A549 (cell line): Measurements from ENCODE around the gene MRPS15.

Source experiments
- HDAC2 ChIP-seq: fragments of 200-600 bp; sonication (generic); IDR thresholded peaks from 2 replicates; pipeline ENCODE4 v1.6.1; 2016
- HEYL ChIP-seq: fragments of 250-450 bp; sonication (Bioruptor Pico); IDR thresholded peaks from 2 replicates; pipeline ENCODE4 v1.8.0; 2021; ENCODE audit warnings: mild to moderate bottlenecking, moderate library complexity
- JUNB ChIP-seq: fragments of >200 bp; sonication (Bioruptor Twin); formaldehyde crosslinking; IDR thresholded peaks from 2 replicates; pipeline ENCODE4 v1.6.1; 2016
- MYC ChIP-seq: IDR thresholded peaks from 2 replicates; pipeline ENCODE4 v1.6.1; 2012; ENCODE audit warnings: mild to moderate bottlenecking, inconsistent platforms, low read length, improper control_type of control experiment, borderline replicate concordance
- POLR2A ChIP-seq: IDR thresholded peaks from 2 replicates; pipeline ENCODE4 v1.6.1; 2012; ENCODE audit warnings: mild to moderate bottlenecking, low read length
- SMC3 ChIP-seq: fragments of >200 bp; sonication (Bioruptor Twin); formaldehyde crosslinking; IDR thresholded peaks from 3 replicates; pipeline ENCODE4 v1.6.1; 2018; ENCODE audit warnings: inconsistent platforms
- TF ChIP-seq, protein P1 (sequence below): fragments of 250-450 bp; sonication (Bioruptor Pico); IDR thresholded peaks from 2 replicates; pipeline ENCODE4 v1.5.0; 2021; ENCODE audit warnings: mild to moderate bottlenecking, moderate library complexity, borderline replicate concordance
- TF ChIP-seq, protein P2 (sequence below): fragments of >200 bp; sonication (Bioruptor Twin); formaldehyde crosslinking; IDR thresholded peaks from 3 replicates; pipeline ENCODE4 v1.5.1; 2016

DNA sequence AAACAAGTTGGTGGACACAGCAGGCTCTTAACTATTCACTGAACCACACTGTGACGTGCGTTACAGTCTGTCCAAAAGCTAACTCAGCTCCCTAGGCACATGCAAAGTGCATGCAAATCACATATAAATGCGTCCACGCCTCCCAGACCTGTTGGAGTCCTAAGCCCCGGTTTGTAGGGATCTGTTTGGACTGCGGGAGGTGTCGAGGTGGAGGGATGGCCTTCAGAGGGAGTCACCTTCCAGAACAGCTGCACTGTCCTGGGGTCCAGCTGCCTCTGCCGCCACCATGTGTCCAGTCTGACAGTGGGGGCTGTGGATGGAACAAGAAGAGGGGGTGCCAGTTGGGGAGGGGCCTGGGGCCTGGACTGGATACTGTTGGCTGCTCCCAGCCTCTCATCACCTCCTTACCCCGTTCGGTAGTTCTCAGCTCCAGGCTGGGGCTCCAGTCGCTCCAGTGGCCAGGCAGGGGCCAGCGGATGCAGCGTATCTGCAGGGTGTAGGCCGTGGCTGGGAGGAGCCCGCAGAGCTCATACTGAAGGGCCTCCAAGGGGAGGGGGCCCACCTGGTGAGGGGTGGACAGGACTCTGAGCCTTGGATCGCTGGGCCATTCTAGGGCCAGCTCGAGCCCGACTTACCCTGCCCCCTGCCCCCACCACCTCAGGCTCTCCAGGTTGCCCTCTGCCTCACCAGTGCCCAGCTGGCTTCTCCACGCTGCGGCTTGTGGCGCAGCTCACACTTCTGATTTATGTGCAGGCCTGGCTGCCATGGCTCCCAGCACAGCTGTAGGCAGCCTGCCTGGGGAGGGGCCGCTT lies 7.9 kb upstream of the MRPS15 start:
- TF ChIP-seq, protein P1, sequence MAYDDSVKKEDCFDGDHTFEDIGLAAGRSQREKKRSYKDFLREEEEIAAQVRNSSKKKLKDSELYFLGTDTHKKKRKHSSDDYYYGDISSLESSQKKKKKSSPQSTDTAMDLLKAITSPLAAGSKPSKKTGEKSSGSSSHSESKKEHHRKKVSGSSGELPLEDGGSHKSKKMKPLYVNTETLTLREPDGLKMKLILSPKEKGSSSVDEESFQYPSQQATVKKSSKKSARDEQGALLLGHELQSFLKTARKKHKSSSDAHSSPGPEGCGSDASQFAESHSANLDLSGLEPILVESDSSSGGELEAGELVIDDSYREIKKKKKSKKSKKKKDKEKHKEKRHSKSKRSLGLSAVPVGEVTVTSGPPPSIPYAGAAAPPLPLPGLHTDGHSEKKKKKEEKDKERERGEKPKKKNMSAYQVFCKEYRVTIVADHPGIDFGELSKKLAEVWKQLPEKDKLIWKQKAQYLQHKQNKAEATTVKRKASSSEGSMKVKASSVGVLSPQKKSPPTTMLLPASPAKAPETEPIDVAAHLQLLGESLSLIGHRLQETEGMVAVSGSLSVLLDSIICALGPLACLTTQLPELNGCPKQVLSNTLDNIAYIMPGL (CRISPR knock-in tag), result no peak
- TF ChIP-seq, protein P2, sequence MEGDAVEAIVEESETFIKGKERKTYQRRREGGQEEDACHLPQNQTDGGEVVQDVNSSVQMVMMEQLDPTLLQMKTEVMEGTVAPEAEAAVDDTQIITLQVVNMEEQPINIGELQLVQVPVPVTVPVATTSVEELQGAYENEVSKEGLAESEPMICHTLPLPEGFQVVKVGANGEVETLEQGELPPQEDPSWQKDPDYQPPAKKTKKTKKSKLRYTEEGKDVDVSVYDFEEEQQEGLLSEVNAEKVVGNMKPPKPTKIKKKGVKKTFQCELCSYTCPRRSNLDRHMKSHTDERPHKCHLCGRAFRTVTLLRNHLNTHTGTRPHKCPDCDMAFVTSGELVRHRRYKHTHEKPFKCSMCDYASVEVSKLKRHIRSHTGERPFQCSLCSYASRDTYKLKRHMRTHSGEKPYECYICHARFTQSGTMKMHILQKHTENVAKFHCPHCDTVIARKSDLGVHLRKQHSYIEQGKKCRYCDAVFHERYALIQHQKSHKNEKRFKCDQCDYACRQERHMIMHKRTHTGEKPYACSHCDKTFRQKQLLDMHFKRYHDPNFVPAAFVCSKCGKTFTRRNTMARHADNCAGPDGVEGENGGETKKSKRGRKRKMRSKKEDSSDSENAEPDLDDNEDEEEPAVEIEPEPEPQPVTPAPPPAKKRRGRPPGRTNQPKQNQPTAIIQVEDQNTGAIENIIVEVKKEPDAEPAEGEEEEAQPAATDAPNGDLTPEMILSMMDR, result no peak
- no peak for TF ChIP-seq POLR2A
- no peak for TF ChIP-seq SMC3
- no peak for TF ChIP-seq HDAC2
- no peak for TF ChIP-seq HEYL
- no peak for TF ChIP-seq JUNB
- no peak for TF ChIP-seq MYC
